Activated CD4-positive, alpha-beta T cell treated with anti-CD3 and anti-CD28 coated beads, Interleukin-2, amount 10 ng/mL, durations not matched to agents 24 days and 14 days (primary cell): ENCODE data around the gene TMEM169. TPM values are rescaled to one million over a fixed set of nuclear protein-coding genes. Genes with fewer than 3 reads are reported as not detected.
"Not testable (repeated sequence)": the region's sequence is repeated elsewhere in the genome, so short reads cannot be mapped to it uniquely, and the experiment has no call there.

ENCODE experiments used
- DNase-seq: peaks from one replicate; pipeline ENCODE4 v3.0.0; 2022
- H3K27ac Mint-ChIP-seq: one replicate; pipeline ENCODE4 v1.8.0; 2022; ENCODE audit warnings: mild to moderate bottlenecking, mixed read lengths
- H3K27me3 Mint-ChIP-seq: one replicate; pipeline ENCODE4 v1.8.0; 2022; ENCODE audit warnings: mixed read lengths
- H3K36me3 Mint-ChIP-seq: one replicate; pipeline ENCODE4 v1.8.0; 2022; ENCODE audit warnings: low read depth, mild to moderate bottlenecking, mixed read lengths
- H3K4me1 Mint-ChIP-seq: one replicate; pipeline ENCODE4 v1.8.0; 2021; ENCODE audit warnings: mixed read lengths
- H3K4me3 Mint-ChIP-seq: one replicate; pipeline ENCODE4 v1.8.0; 2022; ENCODE audit warnings: mild to moderate bottlenecking, moderate library complexity, mixed read lengths
- H3K9me3 Mint-ChIP-seq: one replicate; pipeline ENCODE4 v1.8.0; 2021; ENCODE audit warnings: mixed read lengths
- intact Hi-C: fragments of 100-400 bp; cut with micrococcal nuclease; formaldehyde crosslinking; loops from one replicate; pipeline ENCODE4 v1.15.1; 2023
- total RNA-seq: library from RNA; stranded (reverse); gene quantifications from 2 replicates; pipeline ENCODE4 v1.2.3, GENCODE V29; 2022

Gene TMEM169
- total RNA-seq, 1 donor from 2014 or later, result 0.51 TPM

- Mint-ChIP-seq H3K4me3 (no peak overlapping the region), H3K4me1 (peaks cover 55% of the 10 kb centered on the region), H3K27me3 (no peaks in the 10 kb centered on the region), H3K27ac (peak overlapping the region; percentile 1), H3K36me3 (peaks cover 83% of the 10 kb centered on the region), H3K9me3 (no peaks in the 10 kb centered on the region)
- no peak for DNase-seq
- intact Hi-C loops, result no loop called here
These were observed 51.7 kb downstream of the TMEM169 start for GRCh38 chr2:216133397-216133796.

- H3K9me3 Mint-ChIP-seq, result no peaks in the 10 kb centered on the region
- peak overlapping the region; percentile 73 for H3K27ac Mint-ChIP-seq
- peaks cover 48% of the 10 kb centered on the region for H3K4me1 Mint-ChIP-seq
- H3K4me3 Mint-ChIP-seq, result no peak overlapping the region
- no peak for DNase-seq
- intact Hi-C loops, result no loop called here
- H3K36me3 Mint-ChIP-seq, result peaks cover 87% of the 10 kb centered on the region
- no peaks in the 10 kb centered on the region for H3K27me3 Mint-ChIP-seq
These were observed 53.3 kb downstream of the TMEM169 start for GRCh38 chr2:216134958-216135541.

- Mint-ChIP-seq H3K4me1 (peaks cover 31% of the 10 kb centered on the region), H3K36me3 (peaks cover 73% of the 10 kb centered on the region), H3K27ac (peak overlapping the region; percentile 46), H3K9me3 (no peaks in the 10 kb centered on the region), H3K27me3 (no peaks in the 10 kb centered on the region), H3K4me3 (no peak overlapping the region)
- DNase-seq, result peak; percentile 80
- intact Hi-C loops, result loop anchor here (1.0 to 5.0 kb wide), 2 partner anchors 30 to 52 kb away; no protein-coding TSS in a partner anchor
These were observed 58.2 kb downstream of the TMEM169 start for GRCh38 chr2:216139884-216140283.

GRCh38 chr2:216141516-216141915 lies 59.8 kb downstream of the TMEM169 start:
- H3K27ac Mint-ChIP-seq, result peak overlapping the region; percentile 17
- not testable (repeated sequence) for H3K9me3 Mint-ChIP-seq, H3K4me3 Mint-ChIP-seq, DNase-seq, H3K27me3 Mint-ChIP-seq
- peaks cover 59% of the 10 kb centered on the region for H3K36me3 Mint-ChIP-seq
- intact Hi-C loops, result loop anchor here (5.0 kb wide), 1 partner anchor 51 kb away; no protein-coding TSS in a partner anchor
- peaks cover 23% of the 10 kb centered on the region for H3K4me1 Mint-ChIP-seq

GRCh38 chr2:216142540-216142939 lies 60.8 kb downstream of the TMEM169 start:
- peaks cover 30% of the 10 kb centered on the region for H3K4me1 Mint-ChIP-seq
- peak overlapping the region; percentile 61 for H3K27ac Mint-ChIP-seq
- H3K4me3 Mint-ChIP-seq, result no peak overlapping the region
- peaks cover 62% of the 10 kb centered on the region for H3K36me3 Mint-ChIP-seq
- no peaks in the 10 kb centered on the region for H3K27me3 Mint-ChIP-seq
- peak; percentile 71 for DNase-seq
- no peaks in the 10 kb centered on the region for H3K9me3 Mint-ChIP-seq
- intact Hi-C loops, result loop anchor here (5.0 kb wide), 1 partner anchor 50 kb away; no protein-coding TSS in a partner anchor

GRCh38 chr2:216144372-216144771 lies 62.7 kb downstream of the TMEM169 start:
- Mint-ChIP-seq H3K27ac (no peak overlapping the region), H3K9me3 (no peaks in the 10 kb centered on the region), H3K4me1 (peaks cover 33% of the 10 kb centered on the region), H3K4me3 (no peak overlapping the region), H3K27me3 (no peaks in the 10 kb centered on the region), H3K36me3 (peaks cover 60% of the 10 kb centered on the region)
- intact Hi-C loops, result loop anchor here (5.0 kb wide), 1 partner anchor 48 kb away; no protein-coding TSS in a partner anchor
- DNase-seq, result no peak

GRCh38 chr2:216144857-216145256 lies 63.1 kb downstream of the TMEM169 start:
- peaks cover 61% of the 10 kb centered on the region for H3K36me3 Mint-ChIP-seq
- H3K4me1 Mint-ChIP-seq, result peaks cover 36% of the 10 kb centered on the region

GRCh38 chr2:216146573-216146972 lies 64.9 kb downstream of the TMEM169 start:
- intact Hi-C loops, result no loop called here
- Mint-ChIP-seq H3K4me1 (peaks cover 33% of the 10 kb centered on the region), H3K27ac (no peak overlapping the region), H3K4me3 (no peak overlapping the region), H3K9me3 (no peaks in the 10 kb centered on the region), H3K36me3 (peaks cover 58% of the 10 kb centered on the region), H3K27me3 (no peaks in the 10 kb centered on the region)
- no peak for DNase-seq

More at GRCh38 chr2:216144857-216145256, 63.1 kb downstream of the TMEM169 start:
- Mint-ChIP-seq H3K27ac (no peak overlapping the region), H3K27me3 (no peaks in the 10 kb centered on the region), H3K4me3 (no peak overlapping the region), H3K9me3 (no peaks in the 10 kb centered on the region)
- DNase-seq, result no peak
- intact Hi-C loops, result loop anchor here (5.0 kb wide), 1 partner anchor 47 kb away; no protein-coding TSS in a partner anchor

GRCh38 chr2:216147172-216148131 lies 65.7 kb downstream of the TMEM169 start:
- H3K4me3 Mint-ChIP-seq, result no peak overlapping the region
- H3K4me1 Mint-ChIP-seq, result peaks cover 33% of the 10 kb centered on the region
- peaks cover 55% of the 10 kb centered on the region for H3K36me3 Mint-ChIP-seq
- H3K9me3 Mint-ChIP-seq, result no peaks in the 10 kb centered on the region
- peak overlapping the region; percentile 74 for H3K27ac Mint-ChIP-seq
- DNase-seq, result no peak
- no peaks in the 10 kb centered on the region for H3K27me3 Mint-ChIP-seq
- intact Hi-C loops, result no loop called here

- Mint-ChIP-seq H3K9me3 (no peaks in the 10 kb centered on the region), H3K27me3 (no peaks in the 10 kb centered on the region), H3K4me3 (no peak overlapping the region), H3K27ac (no peak overlapping the region), H3K36me3 (peaks cover 58% of the 10 kb centered on the region), H3K4me1 (peaks cover 28% of the 10 kb centered on the region)
- DNase-seq, result no peak
- intact Hi-C loops, result no loop called here
These were observed 67.3 kb downstream of the TMEM169 start for GRCh38 chr2:216148983-216149382.

GRCh38 chr2:216149741-216150140 lies 68.0 kb downstream of the TMEM169 start:
- no peak for DNase-seq
- peaks cover 64% of the 10 kb centered on the region for H3K36me3 Mint-ChIP-seq
- H3K27ac Mint-ChIP-seq, result no peak overlapping the region
- peaks cover 30% of the 10 kb centered on the region for H3K4me1 Mint-ChIP-seq
- H3K9me3 Mint-ChIP-seq, result no peaks in the 10 kb centered on the region
- intact Hi-C loops, result no loop called here
- no peaks in the 10 kb centered on the region for H3K27me3 Mint-ChIP-seq
- H3K4me3 Mint-ChIP-seq, result no peak overlapping the region

GRCh38 chr2:216151313-216152025 lies 69.8 kb downstream of the TMEM169 start:
- H3K4me1 Mint-ChIP-seq, result peaks cover 31% of the 10 kb centered on the region
- H3K9me3 Mint-ChIP-seq, result no peaks in the 10 kb centered on the region
- no peak for DNase-seq
- H3K27me3 Mint-ChIP-seq, result no peaks in the 10 kb centered on the region
- no peak overlapping the region for H3K4me3 Mint-ChIP-seq
- intact Hi-C loops, result no loop called here
- peak overlapping the region; percentile 70 for H3K27ac Mint-ChIP-seq
- H3K36me3 Mint-ChIP-seq, result peaks cover 76% of the 10 kb centered on the region
